Panc1 (cell line): ENCODE data around the gene ADAM22. TPM values are rescaled to one million over a fixed set of nuclear protein-coding genes. Genes with fewer than 3 reads are reported as not detected.

Experiments used
- ATAC-seq: fragments of 200-7000 bp; cut with Tn5 transposase; 2 replicates; pipeline ENCODE4 v1.9.1; 2020; ENCODE audit warnings: mild to moderate bottlenecking, moderate library complexity
- BruUV-seq: library from RNA; stranded (reverse); fragments of 400-500 nt; replicated peaks from 2 replicates; lab custom pipeline; 2021; lab: Mats Ljungman, UMichigan
- CTCF ChIA-PET: fragments of 300-600 bp; sonication (Branson Sonifier 250); formaldehyde crosslinking; loops from one replicate; lab custom pipeline; 2022; ENCODE audit warnings: antibody characterized with exemption; lab: Charles Lee
- POLR2A ChIA-PET: fragments of 300-600 bp; sonication (Branson Sonifier 250); formaldehyde crosslinking; loops from one replicate; lab custom pipeline; 2022; ENCODE audit warnings: antibody characterized with exemption; lab: Charles Lee
- DNase-seq: peaks from one replicate; pipeline ENCODE4 v3.0.0-alpha.2; 2010; ENCODE audit warnings: low read depth, low spot score
- H3K27ac ChIP-seq: 2 replicates; pipeline ENCODE4 v1.5.1; 2011; ENCODE audit warnings: mild to moderate bottlenecking, low read length, inconsistent platforms
- H3K27me3 ChIP-seq: fragments of 200-500 bp; sonication (Bioruptor generic); 2 replicates; pipeline ENCODE4 v1.6.0; 2014; ENCODE audit warnings: low read length, inconsistent platforms; ENCODE audit not compliant: control insufficient read depth, insufficient read depth
- H3K36me3 ChIP-seq: fragments of 200-500 bp; sonication (Bioruptor generic); 2 replicates; pipeline ENCODE4 v1.5.1; 2014; ENCODE audit warnings: inconsistent platforms, mild to moderate bottlenecking, low read length, moderate library complexity; ENCODE audit not compliant: control insufficient read depth, insufficient read depth
- H3K4me1 ChIP-seq: 2 replicates; pipeline ENCODE4 v1.5.1; 2011; ENCODE audit warnings: inconsistent platforms, mild to moderate bottlenecking, low read length, moderate library complexity; ENCODE audit not compliant: control insufficient read depth, insufficient read depth
- H3K4me3 ChIP-seq, 2 experiments: 2 replicates each; pipeline ENCODE4 v1.5.1; 2011 to 2012; ENCODE audit warnings: low read depth in 2 of 2, low read length in 2 of 2, mild to moderate bottlenecking in 2 of 2, inconsistent platforms in 1 of 2, moderate library complexity in 1 of 2
- H3K9me3 ChIP-seq: fragments of 200-500 bp; sonication (Bioruptor generic); 2 replicates; pipeline ENCODE4 v1.5.1; 2014; ENCODE audit warnings: low read depth, mild to moderate bottlenecking, inconsistent platforms, low read length, moderate library complexity; ENCODE audit not compliant: control insufficient read depth, insufficient read depth
- POLR2AphosphoS5 ChIP-seq: IDR thresholded peaks from 2 replicates; pipeline ENCODE4 v1.6.1; 2012; ENCODE audit warnings: mild to moderate bottlenecking, low read depth, low read length, moderate library complexity
- SIN3A ChIP-seq: IDR thresholded peaks from 2 replicates; pipeline ENCODE4 v1.6.1; 2012; ENCODE audit warnings: low read depth, mild to moderate bottlenecking, low read length, moderate library complexity, borderline replicate concordance; ENCODE audit not compliant: insufficient read depth
- TCF7L2 ChIP-seq: IDR thresholded peaks from 2 replicates; pipeline ENCODE4 v1.6.1; 2011; ENCODE audit warnings: mild to moderate bottlenecking, low read depth, low read length, inconsistent platforms
- in situ Hi-C: cut with HindIII; loops from 2 replicates; pipeline ENCODE4 v1.10.0; 2016; ENCODE audit warnings: low sequenced_read_pairs, low pct_unique_long_range_greater_than_20kb
- intact Hi-C: fragments of 100-400 bp; cut with micrococcal nuclease; formaldehyde crosslinking; loops from one replicate; pipeline ENCODE4 v1.10.0; 2022; ENCODE audit not compliant: unreplicated experiment
- total RNA-seq: library from RNA; stranded (reverse); gene quantifications from one replicate; pipeline ENCODE4 v1.2.1, GENCODE V29; 2021; ENCODE audit not compliant: unreplicated experiment
- TF ChIP-seq, protein P1 (sequence below): fragments of 450-650 bp; IDR thresholded peaks from 2 replicates; pipeline ENCODE4 v1.5.1; 2017; ENCODE audit warnings: mild to moderate bottlenecking
- TF ChIP-seq, protein P2 (sequence below), 2 experiments: IDR thresholded peaks; 2 replicates each; pipeline ENCODE4 v1.6.1; 2011 to 2012; ENCODE audit warnings: low read depth in 2 of 2, control low read depth in 1 of 2, low read length in 1 of 2, mild to moderate bottlenecking in 1 of 2, moderate library complexity in 1 of 2; ENCODE audit not compliant: insufficient read depth in 1 of 2

ADAM22 gene
- total RNA-seq, 1 experiment from 2014 or later, result 4.2 TPM

DNA sequence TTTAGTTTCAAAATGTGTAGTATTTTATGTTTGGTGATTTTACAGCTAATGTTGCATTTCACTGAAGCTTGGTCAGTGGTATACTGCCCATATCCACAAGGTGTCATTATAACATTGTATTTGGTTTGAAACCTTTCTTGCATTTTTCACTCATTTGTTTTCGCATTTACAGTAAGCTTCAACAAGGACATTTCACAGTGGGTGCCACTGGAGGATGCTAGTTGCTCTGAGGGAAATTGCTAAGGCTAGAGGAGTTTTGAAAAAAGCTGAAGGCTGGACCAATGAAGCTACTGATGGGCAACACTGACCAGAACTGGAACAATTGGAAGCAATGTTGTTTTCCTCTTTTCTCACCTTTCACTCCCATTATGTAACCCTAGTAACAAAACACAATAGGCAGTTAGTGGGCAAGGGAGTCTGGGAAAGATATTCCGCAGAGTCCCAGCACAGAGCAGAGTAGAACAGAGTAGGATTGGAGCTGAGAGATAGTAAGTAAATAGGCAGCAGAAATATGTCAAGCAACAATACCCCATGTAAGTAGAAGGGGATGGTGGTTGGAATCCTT, 309.4 kb downstream of the ADAM22 start:
- H3K36me3 ChIP-seq, result no peaks in the 10 kb centered on the region
- BruUV-seq, result no TSS peak
- no peak overlapping the region for H3K27ac ChIP-seq
- TF ChIP-seq, protein P1, sequence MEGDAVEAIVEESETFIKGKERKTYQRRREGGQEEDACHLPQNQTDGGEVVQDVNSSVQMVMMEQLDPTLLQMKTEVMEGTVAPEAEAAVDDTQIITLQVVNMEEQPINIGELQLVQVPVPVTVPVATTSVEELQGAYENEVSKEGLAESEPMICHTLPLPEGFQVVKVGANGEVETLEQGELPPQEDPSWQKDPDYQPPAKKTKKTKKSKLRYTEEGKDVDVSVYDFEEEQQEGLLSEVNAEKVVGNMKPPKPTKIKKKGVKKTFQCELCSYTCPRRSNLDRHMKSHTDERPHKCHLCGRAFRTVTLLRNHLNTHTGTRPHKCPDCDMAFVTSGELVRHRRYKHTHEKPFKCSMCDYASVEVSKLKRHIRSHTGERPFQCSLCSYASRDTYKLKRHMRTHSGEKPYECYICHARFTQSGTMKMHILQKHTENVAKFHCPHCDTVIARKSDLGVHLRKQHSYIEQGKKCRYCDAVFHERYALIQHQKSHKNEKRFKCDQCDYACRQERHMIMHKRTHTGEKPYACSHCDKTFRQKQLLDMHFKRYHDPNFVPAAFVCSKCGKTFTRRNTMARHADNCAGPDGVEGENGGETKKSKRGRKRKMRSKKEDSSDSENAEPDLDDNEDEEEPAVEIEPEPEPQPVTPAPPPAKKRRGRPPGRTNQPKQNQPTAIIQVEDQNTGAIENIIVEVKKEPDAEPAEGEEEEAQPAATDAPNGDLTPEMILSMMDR, result peak; percentile 72
- TF ChIP-seq, protein P2, sequence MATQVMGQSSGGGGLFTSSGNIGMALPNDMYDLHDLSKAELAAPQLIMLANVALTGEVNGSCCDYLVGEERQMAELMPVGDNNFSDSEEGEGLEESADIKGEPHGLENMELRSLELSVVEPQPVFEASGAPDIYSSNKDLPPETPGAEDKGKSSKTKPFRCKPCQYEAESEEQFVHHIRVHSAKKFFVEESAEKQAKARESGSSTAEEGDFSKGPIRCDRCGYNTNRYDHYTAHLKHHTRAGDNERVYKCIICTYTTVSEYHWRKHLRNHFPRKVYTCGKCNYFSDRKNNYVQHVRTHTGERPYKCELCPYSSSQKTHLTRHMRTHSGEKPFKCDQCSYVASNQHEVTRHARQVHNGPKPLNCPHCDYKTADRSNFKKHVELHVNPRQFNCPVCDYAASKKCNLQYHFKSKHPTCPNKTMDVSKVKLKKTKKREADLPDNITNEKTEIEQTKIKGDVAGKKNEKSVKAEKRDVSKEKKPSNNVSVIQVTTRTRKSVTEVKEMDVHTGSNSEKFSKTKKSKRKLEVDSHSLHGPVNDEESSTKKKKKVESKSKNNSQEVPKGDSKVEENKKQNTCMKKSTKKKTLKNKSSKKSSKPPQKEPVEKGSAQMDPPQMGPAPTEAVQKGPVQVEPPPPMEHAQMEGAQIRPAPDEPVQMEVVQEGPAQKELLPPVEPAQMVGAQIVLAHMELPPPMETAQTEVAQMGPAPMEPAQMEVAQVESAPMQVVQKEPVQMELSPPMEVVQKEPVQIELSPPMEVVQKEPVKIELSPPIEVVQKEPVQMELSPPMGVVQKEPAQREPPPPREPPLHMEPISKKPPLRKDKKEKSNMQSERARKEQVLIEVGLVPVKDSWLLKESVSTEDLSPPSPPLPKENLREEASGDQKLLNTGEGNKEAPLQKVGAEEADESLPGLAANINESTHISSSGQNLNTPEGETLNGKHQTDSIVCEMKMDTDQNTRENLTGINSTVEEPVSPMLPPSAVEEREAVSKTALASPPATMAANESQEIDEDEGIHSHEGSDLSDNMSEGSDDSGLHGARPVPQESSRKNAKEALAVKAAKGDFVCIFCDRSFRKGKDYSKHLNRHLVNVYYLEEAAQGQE (IDR thresholded peaks at IDR 0.05; ENCODE audit: insufficient read depth in 1 of 2, low read depth in 2 of 2, low read length in 1 of 2), result no peak
- no peaks in the 10 kb centered on the region for H3K27me3 ChIP-seq
- in situ Hi-C loops, result no loop called here
- H3K9me3 ChIP-seq, result no peaks in the 10 kb centered on the region
- POLR2A ChIA-PET, result no interaction called here
- CTCF ChIA-PET, result interaction anchor here (0.7 to 1.4 kb wide), 2 partner anchors 102 to 303 kb away, joined by 3 to 6 read pairs; no protein-coding TSS in a partner anchor
- intact Hi-C loops, result loop anchor here (2.0 to 10.0 kb wide), 2 partner anchors 115 to 301 kb away; no protein-coding TSS in a partner anchor
- no peak overlapping the region for H3K4me3 ChIP-seq
- DNase-seq (peak; percentile 48), ATAC-seq (peak; percentile 81)
- no peaks in the 10 kb centered on the region for H3K4me1 ChIP-seq

DNA sequence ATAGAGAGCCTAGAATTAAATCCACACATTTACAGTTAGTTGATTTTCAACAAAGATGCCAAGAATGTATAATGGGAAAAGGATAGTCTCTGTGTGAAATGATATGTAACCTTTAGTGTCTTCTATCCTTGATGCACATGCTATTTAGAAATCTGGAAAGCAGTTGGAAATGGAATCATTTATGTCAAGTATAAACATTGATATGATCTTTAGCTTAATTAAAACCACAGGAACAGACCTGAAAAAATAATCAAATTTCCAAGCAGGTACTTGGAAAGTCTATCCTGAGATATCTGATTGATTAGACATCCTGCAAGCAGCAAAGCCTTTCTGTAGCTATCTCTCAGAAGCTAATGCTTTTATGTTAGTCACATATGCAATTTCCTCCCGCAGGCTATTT, 310.2 kb downstream of the ADAM22 start:
- no peaks in the 10 kb centered on the region for H3K9me3 ChIP-seq
- H3K4me1 ChIP-seq, result no peaks in the 10 kb centered on the region
- H3K36me3 ChIP-seq, result no peaks in the 10 kb centered on the region
- in situ Hi-C loops (no loop called here), intact Hi-C loops (loop anchor here (10.0 kb wide), 1 partner anchor 301 kb away; no protein-coding TSS in a partner anchor)
- no TSS peak for BruUV-seq
- CTCF ChIA-PET, result interaction anchor here (1.4 kb wide), 1 partner anchor 303 kb away, joined by 6 read pairs; no protein-coding TSS in a partner anchor
- no peak overlapping the region for H3K27ac ChIP-seq
- TF ChIP-seq, protein P2 (IDR thresholded peaks at IDR 0.05; ENCODE audit: insufficient read depth in 1 of 2, low read depth in 2 of 2, low read length in 1 of 2), result no peak
- no peak for TF ChIP-seq SIN3A
- TF ChIP-seq, protein P1, result no peak
- TF ChIP-seq TCF7L2, result no peak
- TF ChIP-seq POLR2AphosphoS5, result no peak
- no peaks in the 10 kb centered on the region for H3K27me3 ChIP-seq
- ATAC-seq (no peak), DNase-seq (no peak)
- POLR2A ChIA-PET, result no interaction called here
- H3K4me3 ChIP-seq, result no peak overlapping the region
